GM23338 (cell line): ENCODE measurements around the gene PUDP. TPM values are rescaled to one million over a fixed set of nuclear protein-coding genes. Genes with fewer than 3 reads are reported as not detected.

Experiments
- ATAC-seq: fragments of 200-7000 bp; cut with Tn5 transposase; 3 replicates; pipeline ENCODE4 v1.9.1; 2020
- DNase-seq: peaks from one replicate; pipeline ENCODE4 v3.0.0-alpha.2; 2015; ENCODE audit warnings: low spot score
- H2AFZ ChIP-seq: fragments of 200-600 bp; sonication (generic); 2 replicates; pipeline ENCODE4 v1.8.0; 2016; ENCODE audit warnings: antibody characterized with exemption, mild to moderate bottlenecking, moderate library complexity
- H3F3A ChIP-seq: fragments of 200-600 bp; sonication (generic); replicated peaks from 2 replicates; pipeline ENCODE4 v1.8.0; 2017; ENCODE audit warnings: antibody characterized with exemption, mixed run types, low read depth
- H3K27ac ChIP-seq: fragments of 200-600 bp; sonication (generic); 2 replicates; pipeline ENCODE4 v1.6.1; 2016; ENCODE audit warnings: low read depth
- H3K27me3 ChIP-seq: fragments of 200-600 bp; sonication (generic); 2 replicates; pipeline ENCODE4 v1.8.0; 2016; ENCODE audit warnings: mild to moderate bottlenecking, mixed run types, moderate library complexity; ENCODE audit not compliant: insufficient read depth
- H3K36me3 ChIP-seq: fragments of 200-600 bp; sonication (generic); 2 replicates; pipeline ENCODE4 v1.8.0; 2016; ENCODE audit warnings: mild to moderate bottlenecking; ENCODE audit not compliant: insufficient read depth
- H3K4me1 ChIP-seq: fragments of 200-600 bp; sonication (generic); 2 replicates; pipeline ENCODE4 v1.8.0; 2016; ENCODE audit warnings: mild to moderate bottlenecking, moderate library complexity; ENCODE audit not compliant: insufficient read depth
- H3K4me2 ChIP-seq: fragments of 200-600 bp; sonication (generic); 2 replicates; pipeline ENCODE4 v1.7.1; 2017; ENCODE audit warnings: mixed run types
- H3K4me3 ChIP-seq: fragments of 200-600 bp; sonication (generic); 2 replicates; pipeline ENCODE4 v1.6.1; 2016; ENCODE audit warnings: mixed run types
- H3K79me2 ChIP-seq: fragments of 200-600 bp; sonication (generic); replicated peaks from 2 replicates; pipeline ENCODE4 v1.8.0; 2017; ENCODE audit warnings: mild to moderate bottlenecking; ENCODE audit not compliant: insufficient read depth
- H3K9me2 ChIP-seq: fragments of 200-600 bp; sonication (generic); 2 replicates; pipeline ENCODE4 v1.8.0; 2017; ENCODE audit not compliant: insufficient read depth
- H4K20me1 ChIP-seq: fragments of 200-600 bp; sonication (generic); replicated peaks from 2 replicates; pipeline ENCODE4 v1.8.0; 2017; ENCODE audit warnings: mild to moderate bottlenecking; ENCODE audit not compliant: insufficient read depth
- H3K27ac Mint-ChIP-seq: 2 replicates; pipeline ENCODE4 v1.8.0; 2020; ENCODE audit warnings: inconsistent platforms, mild to moderate bottlenecking, moderate library complexity, mixed read lengths
- H3K27me3 Mint-ChIP-seq: 3 replicates; pipeline ENCODE4 v1.8.0; 2022; ENCODE audit warnings: low read depth, mild to moderate bottlenecking, moderate library complexity, mixed read lengths, inconsistent platforms; ENCODE audit not compliant: insufficient read depth, poor library complexity
- H3K36me3 Mint-ChIP-seq: 3 replicates; pipeline ENCODE4 v1.8.0; 2021; ENCODE audit warnings: low read depth, mild to moderate bottlenecking, inconsistent platforms, moderate library complexity, mixed read lengths
- H3K4me1 Mint-ChIP-seq: 3 replicates; pipeline ENCODE4 v1.8.0; 2020; ENCODE audit warnings: mild to moderate bottlenecking, inconsistent platforms, mixed read lengths
- H3K4me3 Mint-ChIP-seq: 3 replicates; pipeline ENCODE4 v1.8.0; 2021; ENCODE audit warnings: moderate library complexity, mild to moderate bottlenecking, inconsistent platforms, mixed read lengths
- H3K9me3 Mint-ChIP-seq: 3 replicates; pipeline ENCODE4 v1.8.0; 2020; ENCODE audit warnings: moderate library complexity, mild to moderate bottlenecking, inconsistent platforms, mixed read lengths
- CTCF ChIP-seq, 2 experiments: fragments of 200-600 bp in 1 of 2; sonication (generic) in 1 of 2; conservative IDR thresholded peaks; 2 replicates each; pipeline versions ENCODE4 v1.5.1 to v1.6.1; 2016 to 2017; ENCODE audit warnings: antibody characterized with exemption in 2 of 2, low read depth in 2 of 2, mild to moderate bottlenecking in 2 of 2, moderate library complexity in 1 of 2
- ETS1 ChIP-seq: IDR thresholded peaks from 2 replicates; pipeline ENCODE4 v1.6.1; 2016; ENCODE audit warnings: antibody characterized with exemption
- ZNF462 ChIP-seq: fragments of 250-450 bp; sonication (Bioruptor Pico); IDR thresholded peaks from 2 replicates; pipeline ENCODE4 v1.5.0; 2020; ENCODE audit warnings: mild to moderate bottlenecking, moderate library complexity
- polyA plus RNA-seq: library from polyadenylated mRNA; unstranded; fragments of >200 nt; fragmentation: Nextera tagmentation; extraction: Ambion mirVana; gene quantifications from 2 replicates; pipeline ENCODE4 v1.2.1, GENCODE V29; 2016
- total RNA-seq: library from RNA; depleted of rRNA; stranded (reverse); fragments of >200 nt; shearing (Covaris generic); gene quantifications from 2 replicates; pipeline ENCODE4 v1.2.3, GENCODE V29; 2014

Gene PUDP
- total and polyA plus RNA-seq, 2 experiments from 2014 or later, result 17.2 to 22.4 TPM

- no peak for TF ChIP-seq ZNF462 (CRISPR knock-in tag)
Observed at GRCh38 chrX:7050271-7050670, 97.7 kb downstream of the PUDP start (continued).

GRCh38 chrX:7047951-7048350 is 100.0 kb downstream of the PUDP start:
- ATAC-seq (no peak; the same call in 2 of the 3 replicates), DNase-seq (peak; percentile 23)
- H4K20me1 ChIP-seq, result no peaks in the 10 kb centered on the region
- no peaks in the 10 kb centered on the region for H3F3A ChIP-seq
- H3K36me3 ChIP-seq, result no peaks in the 10 kb centered on the region
- H3K27ac Mint-ChIP-seq, result no peak overlapping the region
- H3K27ac ChIP-seq, result no peak overlapping the region
- no peaks in the 10 kb centered on the region for H3K27me3 Mint-ChIP-seq
- TF ChIP-seq ETS1, result no peak
- TF ChIP-seq CTCF (conservative IDR thresholded peaks at IDR 0.05; ENCODE audit: low read depth in 2 of 2), result peak; percentile 44 to 53
- H3K36me3 Mint-ChIP-seq, result peaks cover 17% of the 10 kb centered on the region; the same call in 2 of the 3 replicates
- H3K4me1 ChIP-seq, result no peaks in the 10 kb centered on the region
- peaks cover 5% of the 10 kb centered on the region; the same call in 2 of the 3 replicates for H3K9me3 Mint-ChIP-seq
- H2AFZ ChIP-seq, result no peak overlapping the region
- no peak overlapping the region for H3K4me3 ChIP-seq
- H3K27me3 ChIP-seq, result no peaks in the 10 kb centered on the region
- H3K9me2 ChIP-seq, result no peaks in the 10 kb centered on the region
- no peak overlapping the region for H3K4me3 Mint-ChIP-seq
- H3K4me1 Mint-ChIP-seq, result peaks cover 5% of the 10 kb centered on the region; the same call in 2 of the 3 replicates
- no peaks in the 10 kb centered on the region for H3K79me2 ChIP-seq
- no peak overlapping the region for H3K4me2 ChIP-seq
